GM04503 (cell line): ENCODE data around the gene GNPTG.
"Not testable (repeated sequence)": the region's sequence is repeated elsewhere in the genome, so short reads cannot be mapped to it uniquely, and the experiment has no call there.

Experiments used
- DNase-seq: peaks from one replicate; pipeline ENCODE4 v3.0.0-alpha.2; 2012; ENCODE audit warnings: low read depth

Gene GNPTG

DNA sequence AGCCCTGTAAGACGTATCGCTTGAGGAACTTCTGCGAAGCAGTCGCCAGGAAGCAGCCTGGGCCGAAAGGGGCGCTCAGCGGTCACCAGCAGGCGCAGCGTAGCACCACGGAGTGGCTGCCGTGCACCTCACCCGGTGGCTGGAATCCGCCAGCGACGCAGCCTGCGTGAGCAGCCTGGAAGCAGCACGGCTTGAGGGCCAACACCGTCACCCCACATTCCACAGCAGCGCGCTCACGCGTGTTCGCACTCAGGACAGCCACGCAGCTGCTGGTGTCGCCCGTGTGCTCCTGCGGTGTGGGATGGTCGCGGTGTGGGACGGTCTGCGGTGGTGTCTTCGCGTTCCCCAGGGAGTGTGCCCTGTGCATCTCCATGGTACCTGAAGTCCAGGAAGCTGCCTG lies 32.7 kb upstream of the GNPTG start:
- DNase-seq, result no peak

DNA sequence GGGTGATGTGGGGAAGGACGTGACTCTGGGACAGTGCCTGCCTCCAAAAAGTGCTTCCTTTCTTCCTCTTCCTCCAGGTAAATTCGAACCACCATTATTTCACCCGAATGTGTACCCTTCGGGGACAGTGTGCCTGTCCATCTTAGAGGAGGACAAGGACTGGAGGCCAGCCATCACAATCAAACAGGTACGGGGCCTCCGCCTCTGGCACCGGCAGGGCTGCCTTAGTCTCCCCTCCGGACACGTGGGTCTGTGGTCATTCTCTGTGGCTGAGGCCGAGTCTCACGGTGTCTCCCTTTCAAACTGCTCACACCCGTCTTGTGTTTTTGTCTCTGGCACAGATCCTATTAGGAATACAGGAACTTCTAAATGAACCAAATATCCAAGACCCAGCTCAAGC lies 31.6 kb upstream of the GNPTG start:
- DNase-seq, result no peak

DNA sequence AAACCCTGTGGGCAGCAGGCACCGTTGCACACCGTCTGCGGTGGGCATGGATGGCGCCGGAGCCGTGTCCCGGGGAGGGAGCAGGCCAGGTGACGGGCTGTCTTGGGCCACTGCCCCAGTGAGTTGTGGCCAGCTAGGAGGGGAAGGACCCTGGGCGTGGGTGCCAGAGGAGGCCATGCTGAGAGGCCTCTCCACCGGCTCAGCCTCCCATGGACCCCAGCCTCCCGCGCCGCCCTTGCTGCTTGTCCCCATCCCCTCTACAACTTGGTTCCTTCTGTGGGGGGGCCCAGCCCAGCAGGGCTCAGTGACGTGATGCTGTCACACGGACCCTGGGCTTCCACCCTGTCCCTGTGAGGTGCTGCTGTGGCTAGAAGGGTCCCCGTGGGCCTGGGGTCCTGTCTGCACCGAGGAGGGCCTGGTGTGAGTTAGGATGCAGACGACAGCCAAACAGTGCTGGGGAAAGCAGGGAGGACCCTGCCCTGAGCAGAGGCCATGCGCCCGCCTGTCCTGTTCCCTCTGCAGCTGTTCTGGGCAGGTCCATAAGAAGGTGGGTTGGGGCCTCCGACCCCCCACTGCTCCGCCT lies 31.0 kb upstream of the GNPTG start:
- no peak for DNase-seq

DNA sequence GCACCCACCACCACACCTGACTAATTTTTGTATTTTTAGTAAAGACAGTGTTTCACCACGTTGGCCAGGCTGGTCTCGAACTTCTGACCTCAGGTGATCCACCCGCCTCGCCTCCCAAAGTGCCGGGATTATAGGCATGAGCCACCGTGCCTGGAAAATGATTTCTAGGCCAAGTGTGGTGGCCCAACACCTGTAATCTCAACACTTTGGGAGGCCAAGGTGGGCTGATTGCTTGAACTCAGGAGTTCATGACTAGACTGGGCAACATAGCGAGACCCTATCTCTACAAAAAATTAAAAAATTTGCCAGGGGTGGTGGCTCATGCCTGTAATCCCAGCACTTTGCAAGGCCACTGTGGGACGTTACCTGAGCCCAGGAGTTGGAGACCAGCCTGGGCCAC lies 29.3 kb upstream of the GNPTG start:
- DNase-seq, result no peak

DNA sequence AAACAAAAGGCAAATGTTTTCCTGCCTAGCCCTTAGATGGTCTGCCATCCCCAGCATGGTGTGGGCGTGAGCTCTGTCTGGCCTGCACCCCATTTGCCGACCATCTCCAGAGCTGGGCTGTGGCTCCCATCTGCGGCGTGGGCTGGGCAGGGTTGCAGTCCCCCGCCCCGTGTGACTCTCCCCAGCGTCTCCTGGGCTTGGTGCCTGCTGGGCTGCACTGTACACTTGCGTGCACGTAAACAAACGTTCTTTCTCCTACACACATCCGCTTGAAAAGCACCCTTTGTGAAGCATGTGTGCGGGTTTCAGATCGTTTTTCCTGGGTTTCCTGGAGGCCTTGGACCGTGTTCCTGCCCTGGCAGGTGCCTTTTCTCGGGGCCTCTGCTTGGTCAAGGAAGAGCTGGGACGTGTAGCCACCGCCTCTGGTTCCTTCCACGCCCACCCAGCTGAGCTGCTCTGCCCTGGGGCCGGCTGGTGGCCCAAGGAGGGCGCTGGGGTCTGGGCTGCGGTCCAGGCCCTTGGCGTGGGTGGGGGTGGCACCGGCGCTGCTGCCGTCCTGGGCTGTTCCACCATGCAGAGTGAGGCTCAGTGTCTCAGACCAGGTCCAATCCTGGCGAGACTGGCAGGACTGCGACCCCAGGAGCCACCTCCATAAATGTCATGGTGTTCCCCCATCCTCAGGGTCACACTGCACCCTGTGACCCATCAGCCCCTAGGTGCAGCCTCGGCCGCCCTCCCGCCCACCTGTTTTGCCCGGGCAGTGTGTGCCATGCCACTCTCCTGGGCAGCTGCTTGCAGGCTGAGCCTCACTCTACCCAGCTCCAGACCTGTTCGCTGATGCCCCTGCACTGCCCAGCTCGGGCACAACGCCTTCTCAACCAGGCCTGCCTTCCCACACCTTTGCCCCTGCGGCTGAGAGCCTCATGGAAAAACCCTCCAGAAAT lies 28.2 kb upstream of the GNPTG start:
- no peak for DNase-seq

DNA sequence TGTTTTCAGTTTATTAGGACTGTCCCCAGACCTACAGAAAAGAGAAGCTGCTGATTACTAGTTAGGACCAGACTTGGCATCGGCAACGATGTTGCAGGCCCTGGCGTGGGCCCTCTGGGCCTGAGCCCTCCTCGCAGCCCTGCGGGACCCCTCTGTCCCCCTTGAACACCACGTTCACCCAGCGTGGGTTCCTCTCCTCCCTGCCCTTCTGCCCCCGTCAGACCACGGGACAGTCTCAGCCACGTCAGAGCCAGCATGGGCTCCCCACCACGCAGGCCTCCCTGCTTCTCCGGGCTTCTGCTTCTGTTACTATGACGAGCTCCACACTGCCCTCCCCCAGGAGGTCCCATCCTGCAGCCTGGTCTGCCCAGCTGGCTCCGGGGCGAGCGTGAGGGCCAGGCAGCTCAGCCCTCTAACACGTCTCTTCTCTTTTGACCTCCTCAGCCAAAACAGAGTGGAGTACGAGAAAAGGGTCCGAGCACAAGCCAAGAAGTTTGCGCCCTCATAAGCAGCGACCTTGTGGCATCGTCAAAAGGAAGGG lies 27.4 kb upstream of the GNPTG start:
- DNase-seq, result no peak

DNA sequence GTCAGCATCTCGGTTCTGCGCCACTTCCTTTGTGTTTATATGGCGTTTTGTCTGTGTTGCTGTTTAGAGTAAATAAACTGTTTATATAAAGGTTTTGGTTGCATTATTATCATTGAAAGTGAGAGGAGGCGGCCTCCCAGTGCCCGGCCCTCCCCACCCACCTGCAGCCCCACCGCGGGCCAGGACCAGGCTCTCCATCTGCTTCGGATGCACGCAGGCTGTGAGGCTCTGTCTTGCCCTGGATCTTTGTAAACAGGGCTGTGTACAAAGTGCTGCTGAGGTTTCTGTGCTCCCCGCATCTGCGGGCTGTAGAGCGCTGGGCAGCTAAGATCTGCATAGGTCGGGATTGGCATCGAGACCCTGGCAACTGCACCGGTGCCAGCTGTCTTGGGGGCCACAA lies 26.5 kb upstream of the GNPTG start:
- DNase-seq, result no peak

DNA sequence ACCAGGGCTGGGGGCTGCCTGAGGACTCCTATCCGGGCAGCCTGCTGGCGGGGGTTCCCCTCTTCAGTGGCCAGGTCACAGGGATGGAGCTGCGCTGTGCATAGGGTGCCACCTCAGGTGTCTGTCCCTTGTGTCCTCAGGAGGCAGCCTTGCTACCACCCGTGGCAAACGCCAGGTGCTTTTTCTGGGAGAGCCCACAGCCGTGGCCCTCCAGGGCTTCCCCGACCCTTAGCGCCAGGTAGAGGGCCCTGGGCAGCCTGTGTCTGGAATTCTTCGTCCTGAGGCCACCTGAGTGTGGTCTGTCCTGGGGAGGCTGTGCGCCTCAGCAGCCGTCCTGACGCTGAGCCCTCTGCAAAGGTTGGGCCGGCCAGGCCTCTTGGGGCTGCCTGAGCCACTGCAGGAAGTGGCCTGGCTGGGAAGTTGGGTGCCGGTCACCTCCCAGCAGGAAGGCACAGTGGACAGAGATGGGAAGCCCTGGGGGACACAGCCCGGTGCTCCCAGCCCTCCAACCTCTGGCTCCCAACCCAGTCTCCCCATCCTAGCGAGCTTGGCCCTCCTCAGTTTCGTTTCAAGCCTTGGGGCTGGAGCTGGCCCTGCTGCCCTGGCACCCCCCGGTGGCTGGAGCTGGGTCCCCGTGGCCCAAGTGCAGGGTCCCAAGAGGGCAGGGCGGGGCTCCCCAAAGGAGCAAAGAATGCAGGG lies 25.9 kb upstream of the GNPTG start:
- DNase-seq, result no peak

DNA sequence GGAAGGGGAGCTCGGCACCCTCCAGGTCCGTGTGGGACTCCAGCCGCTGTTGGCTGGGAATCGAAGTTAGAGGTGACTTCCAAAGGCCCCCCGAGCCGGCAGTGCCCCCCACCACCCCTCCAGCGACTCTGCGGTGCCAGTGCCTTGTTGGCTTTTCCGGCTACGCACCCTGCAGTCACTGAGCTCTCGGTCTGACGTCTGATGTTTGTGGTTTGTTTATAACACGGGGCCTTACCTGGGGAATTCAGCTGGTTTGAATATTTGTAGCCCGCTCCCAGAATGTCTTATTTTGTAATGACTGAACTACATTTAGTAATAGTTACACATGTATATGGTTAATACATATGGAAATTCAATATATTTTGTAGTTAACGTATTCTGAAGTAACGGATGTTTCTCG lies 25.3 kb upstream of the GNPTG start:
- no peak for DNase-seq

DNA sequence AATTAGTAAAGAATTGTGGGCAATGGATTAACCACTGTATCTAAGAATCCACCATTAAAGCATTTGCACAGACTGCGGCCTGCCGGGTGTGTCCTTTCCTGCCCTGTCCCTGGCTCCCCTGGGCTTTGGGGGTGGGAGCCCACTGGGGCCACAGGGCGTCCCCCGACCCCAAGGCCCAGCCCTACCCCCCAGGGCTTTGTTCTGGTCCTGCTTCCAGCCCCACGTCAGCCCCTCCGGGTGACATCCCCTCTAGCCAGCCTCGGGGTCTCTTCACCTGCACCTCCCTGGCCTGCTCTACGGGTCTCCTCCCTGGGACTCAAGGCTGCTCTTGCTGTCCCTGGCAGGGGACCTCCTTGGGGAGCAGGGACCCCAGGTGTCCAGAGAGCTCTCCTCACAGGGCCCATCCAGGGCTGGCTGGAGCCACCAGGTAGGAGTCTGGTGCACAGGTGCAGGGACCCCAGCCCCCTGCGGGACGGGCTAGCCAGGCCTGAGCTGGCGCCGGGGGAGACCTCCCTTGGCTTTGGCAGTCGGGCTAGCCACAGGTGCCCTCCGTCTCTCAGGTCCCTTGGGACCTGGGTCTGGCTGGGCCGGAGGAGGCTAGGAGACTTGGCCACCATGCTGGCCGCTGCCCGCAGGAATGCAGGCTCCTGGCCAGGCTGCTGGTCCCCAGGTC lies 24.6 kb upstream of the GNPTG start:
- no peak for DNase-seq

DNA sequence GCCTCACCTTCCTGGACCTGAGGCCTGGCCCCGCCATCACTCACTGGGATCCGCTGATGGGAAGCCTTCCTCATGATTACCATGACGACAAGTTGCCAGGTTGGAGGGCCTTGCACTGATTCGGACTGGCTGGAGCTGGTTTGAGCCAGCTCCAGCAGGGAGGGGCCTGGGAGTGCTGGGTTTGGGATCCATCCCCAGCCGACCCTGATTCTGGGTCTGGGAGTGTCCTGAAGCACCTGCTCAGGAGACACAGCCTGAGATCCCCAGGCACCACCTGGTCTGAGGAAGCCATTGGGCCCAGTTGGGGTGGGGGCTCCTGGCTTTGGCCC lies 24.1 kb upstream of the GNPTG start:
- no peak for DNase-seq

DNA sequence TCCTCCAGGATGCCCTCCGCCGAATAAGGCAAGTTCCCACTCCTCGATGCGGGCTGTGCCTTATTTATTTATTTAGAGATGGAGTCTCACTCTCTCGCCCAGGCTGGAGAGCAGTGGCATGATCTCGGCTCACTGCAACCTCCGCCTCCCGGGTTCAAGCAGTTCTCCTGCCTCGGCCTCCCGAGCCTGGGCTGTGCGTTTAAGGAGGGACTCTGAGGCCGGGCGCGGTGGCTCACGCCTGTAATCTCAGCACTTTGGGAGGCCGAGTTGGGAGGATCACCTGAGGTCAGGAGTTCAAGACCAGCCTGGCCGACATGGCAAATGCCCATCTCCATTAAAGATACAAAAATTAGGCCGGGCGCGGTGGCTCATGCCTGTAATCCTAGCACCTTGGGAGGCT lies 23.6 kb upstream of the GNPTG start:
- DNase-seq, result not testable (repeated sequence)

DNA sequence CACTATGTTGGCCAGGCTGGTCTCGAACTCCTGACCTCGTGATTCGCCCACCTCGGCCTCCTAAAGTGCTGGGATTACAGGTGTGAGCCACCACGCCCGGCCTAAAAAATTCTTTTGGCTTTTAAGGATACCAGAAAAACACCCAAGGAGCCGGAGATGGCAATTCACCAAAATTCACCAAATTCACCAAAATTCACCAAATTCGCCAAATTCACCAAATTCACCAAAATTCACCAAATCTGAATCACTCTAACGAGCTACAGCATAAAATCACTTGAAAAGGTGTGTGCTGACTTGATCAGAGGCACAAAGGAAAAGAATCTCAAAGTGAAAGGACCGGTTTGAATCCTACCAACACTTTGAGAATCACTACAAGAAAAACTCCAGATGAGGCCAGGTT lies 22.8 kb upstream of the GNPTG start:
- not testable (repeated sequence) for DNase-seq

DNA sequence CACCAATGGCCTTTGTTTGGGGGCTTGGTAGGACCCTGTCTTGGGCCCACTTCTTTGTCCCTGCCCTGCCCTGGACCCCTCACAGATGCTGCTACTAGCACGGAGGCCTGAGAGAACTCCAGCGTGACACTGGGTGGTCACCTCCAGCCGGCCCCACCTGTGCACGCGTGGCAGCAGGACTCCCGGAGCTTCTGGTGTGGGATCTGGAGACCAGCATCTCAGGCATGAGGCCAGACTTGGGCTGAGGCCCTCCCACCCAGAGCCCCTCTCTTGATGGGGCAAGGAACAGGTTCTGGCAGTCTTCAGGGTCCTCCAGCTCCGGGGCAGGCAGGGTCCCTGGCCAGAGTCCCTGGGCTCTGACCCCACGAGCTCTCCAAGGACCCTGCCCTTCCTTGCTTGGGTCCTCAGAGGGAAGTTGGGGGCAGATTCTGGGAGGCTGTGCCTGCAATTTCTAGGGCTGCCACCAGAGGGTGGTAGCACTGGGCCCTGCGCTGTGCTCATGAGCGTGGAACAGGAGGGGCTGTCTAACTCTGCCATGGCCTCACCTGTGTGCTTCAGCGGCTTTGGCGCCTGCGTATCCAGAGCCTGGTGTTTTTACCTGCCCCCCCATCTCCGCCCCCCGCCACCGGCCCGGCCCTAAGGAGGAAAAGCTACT lies 21.3 kb upstream of the GNPTG start:
- no peak for DNase-seq

DNA sequence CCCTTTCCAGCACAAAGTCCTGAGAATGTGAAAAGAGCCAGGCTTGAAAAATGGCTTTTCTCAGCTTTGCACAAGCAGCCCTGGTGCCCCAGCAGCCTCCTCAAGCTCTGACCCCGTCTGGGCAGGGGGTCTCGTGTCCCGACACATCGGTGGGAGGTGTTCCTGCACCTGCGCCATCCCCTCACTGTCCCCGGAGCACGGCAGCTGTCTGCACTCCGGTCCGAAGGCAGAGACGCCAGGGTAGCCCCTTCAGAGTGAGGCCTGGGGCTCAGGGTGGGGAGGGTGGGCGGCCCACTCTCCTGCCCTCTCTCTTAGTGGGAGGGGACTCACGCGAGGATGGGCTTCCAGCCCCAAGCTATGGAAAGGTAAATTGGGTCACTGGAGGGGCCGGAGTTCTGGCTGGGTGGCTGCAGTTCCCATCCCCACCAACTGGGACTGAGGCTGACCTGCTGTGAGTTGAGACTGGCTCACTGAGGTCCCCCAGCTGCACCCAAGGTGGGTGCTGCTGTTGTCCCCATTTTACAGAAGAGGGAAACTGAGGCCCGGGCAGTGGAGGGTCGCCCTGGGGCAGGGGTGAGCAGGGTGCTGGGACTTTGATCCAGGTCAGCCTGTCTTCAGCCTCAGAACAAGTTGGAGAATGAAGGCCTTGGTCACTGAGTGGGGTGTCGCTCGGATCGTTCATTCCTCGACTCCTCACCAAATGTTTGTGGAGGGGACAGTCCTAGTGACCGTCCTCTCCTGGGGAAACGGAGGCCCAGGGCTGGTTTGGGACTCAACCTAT lies 20.6 kb upstream of the GNPTG start:
- no peak for DNase-seq

DNA sequence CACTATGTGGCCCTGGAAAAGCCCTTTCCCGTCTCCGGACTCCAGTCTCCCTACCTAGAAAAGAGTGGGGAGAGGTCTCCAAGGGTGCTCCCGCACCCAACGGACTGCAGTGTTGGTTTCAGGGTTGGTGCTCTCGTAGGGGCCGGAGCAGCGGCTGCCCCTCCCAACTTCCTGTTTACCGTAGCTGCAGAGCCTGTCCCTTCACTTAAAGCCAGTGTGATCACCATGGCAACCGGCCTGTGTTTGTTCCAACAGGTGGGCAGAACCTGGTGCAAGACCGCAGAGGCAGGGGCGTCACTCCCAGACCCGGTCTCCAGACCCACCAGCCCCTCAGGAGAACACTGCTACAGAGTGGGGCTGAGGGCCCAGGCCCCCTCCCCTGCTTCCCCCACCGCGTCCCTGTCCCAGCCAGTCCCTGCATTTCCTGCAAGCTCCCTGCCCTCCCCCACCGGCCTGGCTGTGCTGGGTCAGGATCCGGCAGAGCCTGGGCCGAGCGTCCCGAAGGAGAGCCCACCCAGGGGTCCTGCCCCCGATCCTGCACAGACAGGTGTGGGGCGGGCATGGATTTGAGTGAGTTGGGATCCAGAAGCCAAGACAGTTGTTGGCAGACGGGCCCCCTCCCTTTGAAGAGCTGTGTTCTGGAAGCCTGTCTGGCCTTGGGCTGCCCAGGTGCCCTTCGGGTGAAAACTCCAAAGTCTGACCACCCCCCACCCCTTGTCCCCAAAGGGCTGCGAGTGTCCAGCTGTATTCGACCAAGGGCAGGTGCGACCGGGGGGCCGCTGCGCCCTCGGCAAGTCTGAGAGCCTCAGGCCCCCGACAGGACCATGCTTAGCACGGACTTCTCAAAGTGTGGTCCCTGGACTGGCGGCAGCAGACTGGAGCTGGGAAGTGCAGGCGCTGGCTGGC lies 19.8 kb upstream of the GNPTG start:
- no peak for DNase-seq

DNA sequence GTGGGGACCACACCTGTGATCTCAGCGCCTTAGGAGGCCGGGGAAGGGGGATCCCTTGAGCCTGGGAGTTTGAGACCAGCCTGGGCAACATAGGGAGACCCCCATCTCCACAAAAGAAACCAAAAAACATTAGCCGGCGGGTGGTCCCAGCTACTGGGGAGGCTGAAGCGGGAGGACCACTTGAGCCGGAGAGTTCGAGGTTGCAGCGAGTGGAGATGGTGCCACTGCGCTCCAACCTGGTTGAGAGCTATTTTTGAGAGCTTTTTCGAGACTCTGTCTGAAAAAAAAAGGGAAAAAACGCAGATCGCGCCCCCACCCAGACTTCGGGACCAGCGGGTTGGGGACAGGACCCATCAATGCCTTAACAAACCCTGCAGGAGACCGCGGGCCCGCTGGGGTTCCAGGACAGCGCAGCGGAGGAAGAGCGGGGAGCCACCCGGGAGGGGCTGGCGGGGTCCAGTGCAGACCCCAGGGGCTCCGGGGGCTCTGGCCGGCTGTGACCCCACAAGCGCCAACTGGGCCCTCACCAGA lies 19.0 kb upstream of the GNPTG start:
- DNase-seq, result no peak

DNA sequence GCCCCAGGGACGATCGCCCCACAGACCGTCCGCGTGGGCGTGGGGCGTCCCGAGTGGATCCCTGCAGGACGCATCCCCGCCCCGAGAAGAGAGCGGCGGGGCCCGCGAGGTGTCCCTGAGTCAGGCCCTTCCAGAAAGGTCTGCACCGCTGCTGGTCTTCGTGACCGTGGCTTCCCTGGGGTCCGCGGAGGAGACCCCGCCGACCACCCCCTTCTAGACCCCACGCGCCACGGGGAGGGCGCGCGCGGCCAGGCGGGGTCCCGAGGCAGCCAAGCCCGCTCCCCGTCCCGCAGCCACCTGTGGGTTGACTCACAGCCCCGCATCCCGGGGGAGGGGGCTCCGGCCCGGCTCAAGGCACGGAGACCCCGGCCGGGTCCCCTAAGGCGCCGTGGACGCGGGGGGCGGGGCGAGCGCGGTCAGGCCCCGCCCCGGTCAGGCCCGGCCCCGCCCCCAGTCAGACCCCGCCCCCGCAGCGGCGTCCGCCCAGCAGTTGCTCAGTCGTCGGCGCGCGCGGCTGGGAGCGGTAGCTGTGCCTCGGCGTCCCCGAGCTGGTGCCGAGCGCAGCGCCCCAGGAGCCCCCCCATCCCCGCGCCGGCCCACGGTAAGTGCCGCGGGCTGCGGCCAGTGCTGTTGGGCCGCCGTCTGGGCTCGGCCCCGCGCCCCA lies 18.4 kb upstream of the GNPTG start, which contains the start of gene BAIAP3:
BAIAP3 (plus strand) TSS at position 497 of the 664 bp plus-strand sequence. CDS start 4,905 bp downstream, outside the sequence.
- DNase-seq, result no peak
